HL-60 (cell line): ENCODE data around the gene BEX2.

Experiments
- DNase-seq, 2 experiments: peaks; one replicate each; pipeline ENCODE4 v3.0.0-alpha.2; 2010 to 2020; ENCODE audit warnings: low read depth in 1 of 2, low spot score in 1 of 2
- H3K27ac ChIP-seq: fragments of 250-450 bp; sonication (Bioruptor Pico); replicated peaks from 2 replicates; pipeline ENCODE4 v1.5.1; 2020; ENCODE audit warnings: mild to moderate bottlenecking, moderate library complexity
- H3K27me3 ChIP-seq: fragments of 250-450 bp; sonication (Bioruptor Pico); 2 replicates; pipeline ENCODE4 v1.5.1; 2021; ENCODE audit warnings: mild to moderate bottlenecking, moderate library complexity; ENCODE audit not compliant: insufficient read depth, poor library complexity, severe bottlenecking
- H3K4me3 ChIP-seq: replicated peaks from 2 replicates; pipeline ENCODE4 v1.5.1; 2011; ENCODE audit warnings: mild to moderate bottlenecking, control low read depth, low read length; ENCODE audit not compliant: insufficient read depth
- CTCF ChIP-seq: IDR thresholded peaks from one replicate; pipeline ENCODE4 v1.5.1; 2011; ENCODE audit warnings: low read length, control low read depth, inconsistent platforms; ENCODE audit not compliant: insufficient read depth
- GABPA ChIP-seq: IDR thresholded peaks from 2 replicates; pipeline ENCODE4 v1.6.1; 2012; ENCODE audit warnings: low read depth
- POLR2AphosphoS5 ChIP-seq: IDR thresholded peaks from 2 replicates; pipeline ENCODE4 v1.6.1; 2012; ENCODE audit warnings: low read depth
- REST ChIP-seq: IDR thresholded peaks from 2 replicates; pipeline ENCODE4 v1.6.1; 2012; ENCODE audit warnings: low read depth; ENCODE audit not compliant: insufficient replicate concordance
- SPI1 ChIP-seq: IDR thresholded peaks from 2 replicates; pipeline ENCODE4 v1.6.1; 2012; ENCODE audit warnings: low read depth, mild to moderate bottlenecking, borderline replicate concordance

BEX2 gene

GRCh38 chrX:103276581-103277002, 34.2 kb downstream of the BEX2 start, which contains the start of gene TCEAL5:
TCEAL5 (minus strand) TSS chrX:103276750; CDS start chrX:103274563, 2,187 bp downstream.
- DNase-seq, result no peak
- Histone ChIP-seq H3K4me3 (no peak within 1 kb of the TSS), H3K27ac (no peak within 1 kb of the TSS), H3K27me3 (peaks cover 22% of the 10 kb centered on the region)
- TF ChIP-seq REST (no peak), SPI1 (no peak), POLR2AphosphoS5 (no peak), CTCF (no peak), GABPA (no peak)

- Histone ChIP-seq H3K27me3 (peaks cover 22% of the 10 kb centered on the region), H3K4me3 (no peak overlapping the region), H3K27ac (no peak overlapping the region)
- TF ChIP-seq POLR2AphosphoS5 (no peak), SPI1 (no peak), REST (no peak), CTCF (no peak)
- no peak for DNase-seq
These were observed 34.7 kb downstream of the BEX2 start for GRCh38 chrX:103275947-103276567.

GRCh38 chrX:103274284-103274683, 36.5 kb downstream of the BEX2 start:
- TF ChIP-seq POLR2AphosphoS5 (no peak), SPI1 (no peak), REST (no peak)
- DNase-seq, result no peak
- Histone ChIP-seq H3K4me3 (no peak overlapping the region), H3K27ac (no peak overlapping the region), H3K27me3 (peaks cover 23% of the 10 kb centered on the region)
